Activated T-helper 1 cell treated with anti-CD3 and anti-CD28 coated beads, Interleukin-2, amount 50 U/mL, for 16 hours (primary cell): ENCODE data around the gene NBDY.
A peak's percentile ranks its signal among the peaks of the same experiment; 100 is the strongest.
"Not testable (repeated sequence)": the region's sequence is repeated elsewhere in the genome, so short reads cannot be mapped to it uniquely, and the experiment has no call there.

Source experiments
- DNase-seq, 2 donors: peaks; one replicate each; pipeline ENCODE4 v3.0.0-alpha.2; 2020; ENCODE audit warnings: low read depth in 1 of 2, low spot score in 1 of 2

NBDY gene

GRCh38 chrX:56729152-56729850, at the start of gene NBDY:
Gene NBDY (plus strand): TSS chrX:56729243. CDS start chrX:56729354, 111 bp downstream.
- DNase-seq = no peak

DNA sequence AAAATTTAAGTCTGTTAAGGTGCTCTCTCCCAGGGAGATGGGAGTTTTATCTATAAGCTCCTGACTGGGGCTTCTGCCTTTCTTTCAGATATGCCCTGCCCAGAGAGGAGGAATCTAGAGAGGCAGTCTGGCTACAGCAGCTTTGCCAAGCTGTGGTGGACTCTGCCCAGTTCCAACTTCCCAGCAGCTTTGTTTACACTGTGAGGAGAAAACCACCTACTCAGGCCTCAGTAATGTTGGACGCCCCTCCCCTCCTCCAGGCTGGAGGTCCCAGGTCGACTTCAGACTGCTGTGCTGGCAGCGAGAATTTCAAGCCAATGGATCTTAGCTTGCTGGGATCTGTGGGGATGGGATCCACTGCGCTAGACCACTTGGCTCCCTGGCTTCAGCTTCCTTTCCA, 24.5 kb upstream of the NBDY start:
- not testable (repeated sequence) for DNase-seq

- DNase-seq = no peak
Observed at GRCh38 chrX:56726605-56727004, 2.4 kb upstream of the NBDY start.

DNA sequence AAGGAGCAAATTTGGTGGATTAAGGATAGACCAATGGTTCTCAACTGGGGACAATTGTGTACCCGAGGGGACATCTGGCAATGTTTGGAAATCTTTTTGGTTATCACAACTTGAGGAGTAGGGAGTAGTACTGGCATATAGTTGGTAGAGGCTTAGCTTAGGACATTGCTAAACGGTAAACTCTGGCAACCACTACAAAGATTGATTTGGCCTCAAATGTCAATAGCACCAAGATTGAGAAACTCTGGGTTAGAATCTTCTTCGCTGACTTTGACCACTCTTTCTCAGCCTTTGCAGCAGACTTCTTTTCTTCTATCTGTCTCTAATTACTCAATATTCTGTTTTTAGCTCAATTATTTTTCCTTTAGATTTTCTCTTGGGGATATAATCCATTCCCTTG, 1.5 kb upstream of the NBDY start:
- DNase-seq = no peak

DNA sequence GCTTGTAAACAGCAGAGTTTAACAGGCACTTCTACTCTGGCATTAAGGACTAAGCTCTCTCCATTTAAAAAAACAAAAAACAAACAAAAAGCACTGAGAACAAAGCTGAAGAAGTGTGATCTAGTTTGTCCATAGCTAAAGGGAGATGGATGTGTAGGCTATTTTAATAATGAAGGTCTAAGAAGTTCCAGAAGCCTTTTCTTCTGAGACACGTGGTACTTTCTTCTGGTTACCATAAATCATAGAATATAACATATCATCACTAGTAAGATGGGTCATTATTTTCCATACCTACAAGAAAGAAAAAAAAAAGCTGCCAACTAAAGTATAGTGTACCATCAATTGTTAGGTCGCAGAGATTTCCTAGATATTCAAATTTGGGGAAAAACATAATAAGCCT, 722 bp upstream of the NBDY start:
- no peak for DNase-seq

DNA sequence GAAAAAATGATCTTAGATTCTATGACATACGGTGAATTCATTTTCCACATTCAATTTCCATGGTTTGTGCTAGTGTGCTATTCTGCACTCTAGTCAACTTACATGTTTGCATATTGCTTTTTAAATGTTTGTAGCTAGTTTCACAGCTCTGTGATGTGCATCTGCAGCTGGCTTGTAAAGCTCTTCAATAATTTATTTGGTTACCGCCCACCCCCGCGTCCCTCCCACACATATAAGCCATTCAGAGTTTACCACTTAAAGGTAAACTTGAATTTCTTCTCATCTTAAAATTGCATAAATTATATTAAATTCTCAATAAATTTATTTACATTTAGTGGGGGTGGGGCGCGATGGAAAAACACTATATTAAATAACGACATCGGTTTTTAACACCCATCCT, 291 bp upstream of the NBDY start:
- no peak for DNase-seq

GRCh38 chrX:56733459-56734046, 4.5 kb downstream of the NBDY start:
- peak in 1 of 2 donors; percentile 21 for DNase-seq

- no peak for DNase-seq
Observed at GRCh38 chrX:56736219-56736618, 7.2 kb downstream of the NBDY start.

DNA sequence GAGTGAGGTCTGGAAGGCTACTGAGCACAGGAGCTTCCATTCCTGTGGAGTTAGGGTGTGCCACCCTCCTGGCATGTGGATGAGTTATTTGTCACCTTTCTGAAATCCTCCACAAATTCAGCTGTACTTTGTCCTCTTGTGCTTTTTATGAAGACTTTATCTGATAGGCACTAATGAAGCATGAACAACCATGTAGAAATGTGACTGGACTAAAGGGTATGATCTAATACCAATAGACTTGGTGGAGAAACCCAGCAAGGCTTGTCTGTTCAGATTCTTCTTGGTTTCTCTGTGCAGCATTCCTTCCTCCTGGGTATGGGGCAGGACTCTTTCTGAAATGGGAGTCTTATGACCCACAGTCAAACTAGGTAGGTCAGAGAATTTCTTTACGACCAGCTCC, 9.6 kb downstream of the NBDY start:
- DNase-seq = no peak

DNA sequence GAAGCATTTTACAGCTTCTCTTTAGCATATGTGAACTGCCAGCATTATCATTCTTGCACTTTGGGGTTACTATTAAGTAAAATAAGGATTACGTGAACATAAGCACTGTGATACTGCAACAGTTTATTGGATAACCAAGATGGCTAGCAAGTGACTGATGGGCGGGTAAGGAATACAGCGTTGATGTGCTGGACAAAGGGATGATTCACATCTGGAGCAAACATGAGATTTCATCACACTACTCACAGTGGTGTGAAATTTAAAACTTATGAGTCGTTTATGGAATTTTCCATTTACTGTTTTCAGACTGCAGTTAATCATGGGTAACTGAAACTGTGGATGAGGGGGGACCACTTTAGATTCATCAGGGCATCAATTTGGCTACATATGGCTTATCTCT, 16.0 kb downstream of the NBDY start:
- DNase-seq = no peak

- no peak for DNase-seq
Observed at GRCh38 chrX:56746996-56747395, 18.0 kb downstream of the NBDY start.

- no peak for DNase-seq
Observed at GRCh38 chrX:56751071-56751470, 22.0 kb downstream of the NBDY start.

GRCh38 chrX:56757327-56757726, 28.3 kb downstream of the NBDY start:
- no peak for DNase-seq

GRCh38 chrX:56758456-56758855, 29.4 kb downstream of the NBDY start:
- no peak for DNase-seq

- DNase-seq = no peak
Observed at GRCh38 chrX:56759736-56760409, 30.8 kb downstream of the NBDY start.

GRCh38 chrX:56760410-56761124, 31.5 kb downstream of the NBDY start:
- not testable (repeated sequence) for DNase-seq

- DNase-seq = no peak
Observed at GRCh38 chrX:56761167-56761566, 32.1 kb downstream of the NBDY start.

DNA sequence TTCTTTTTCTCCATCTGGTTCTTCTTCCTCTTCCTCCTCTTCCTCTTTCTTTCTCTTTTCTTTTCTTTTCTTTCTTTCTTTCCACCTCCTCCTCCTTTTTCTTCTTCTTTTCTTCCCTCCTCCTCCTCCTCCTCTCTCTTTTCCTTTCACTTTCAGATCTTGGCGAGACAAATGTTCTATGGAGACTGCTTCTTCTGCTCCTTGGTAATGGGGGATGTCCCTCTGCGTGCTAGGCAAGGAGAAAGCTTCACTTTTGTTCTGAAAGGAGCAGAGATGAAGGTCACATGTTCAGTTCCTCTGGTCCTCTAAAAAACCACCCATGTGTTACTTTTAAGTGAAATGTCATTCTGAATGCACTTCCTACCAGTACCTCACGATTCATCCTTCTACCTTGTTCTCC, 33.2 kb downstream of the NBDY start:
- no peak for DNase-seq

DNA sequence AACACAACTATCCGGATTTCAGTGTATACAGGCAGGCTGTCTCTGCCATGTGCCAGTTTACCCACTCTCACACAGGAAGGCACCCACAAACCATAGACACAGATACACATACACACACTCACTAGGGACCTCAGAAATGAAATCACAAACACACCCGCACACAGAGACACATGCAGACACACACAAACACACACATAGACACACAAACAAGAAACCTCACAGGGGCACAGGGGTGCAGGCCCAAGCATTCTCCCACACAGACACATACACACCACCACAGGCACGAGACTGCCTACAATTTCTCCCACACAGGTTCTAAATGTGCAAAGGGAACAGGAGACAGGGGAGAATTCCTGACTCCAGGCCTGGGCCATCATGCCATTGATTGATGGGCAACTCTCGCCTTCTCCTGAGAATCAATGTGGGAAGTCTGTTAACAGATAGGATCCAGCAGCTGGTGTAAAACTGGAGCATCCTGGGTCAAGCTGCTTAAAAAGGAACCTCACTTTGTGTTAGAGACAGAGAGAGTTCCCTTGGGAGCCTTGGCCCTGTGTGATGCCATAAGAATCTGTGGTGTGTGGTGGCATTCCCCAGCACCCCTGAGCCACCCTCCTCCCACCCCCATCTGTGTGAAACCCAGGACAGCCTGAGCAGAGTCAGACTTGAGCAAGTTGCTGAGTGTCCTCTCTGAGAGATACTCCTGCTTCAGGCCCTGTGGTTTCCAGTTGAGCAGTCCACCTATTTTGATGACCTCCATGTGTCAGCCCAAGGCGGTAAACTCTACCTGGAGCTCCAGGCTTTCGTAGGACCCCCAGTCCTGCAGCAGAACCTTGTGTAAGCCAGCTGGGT, 33.9 kb downstream of the NBDY start:
- DNase-seq = no peak

- peak in 1 of 2 donors; percentile 65 for DNase-seq
Observed at GRCh38 chrX:56763556-56764152, 34.6 kb downstream of the NBDY start.
